ENCODE measurements around the gene LAMA2.

The LAMA2 gene

DNA sequence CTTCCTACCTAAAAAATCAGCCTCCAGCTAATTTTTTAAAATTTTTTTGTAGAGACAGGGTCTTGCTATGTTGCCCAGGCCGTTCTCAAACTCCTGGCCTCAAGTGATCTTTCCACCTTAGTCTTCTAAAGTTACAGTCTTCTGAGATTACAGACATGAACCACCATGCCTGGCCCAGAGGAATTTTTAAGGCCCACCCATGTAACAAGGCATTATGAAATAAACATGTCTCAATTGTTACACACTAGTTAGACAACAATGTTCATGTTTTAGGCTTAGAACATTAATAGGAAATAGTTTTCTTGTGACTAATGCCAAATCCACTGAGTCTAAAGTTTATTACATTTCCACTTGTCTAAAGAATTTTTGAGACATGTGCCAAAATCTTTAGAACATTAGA, 221.2 kb downstream of the LAMA2 start:
- Histone ChIP-seq H3K9me3 (no peaks in the 10 kb centered on the region), H3K27me3 (no peaks in the 10 kb centered on the region), H3K4me3 (ENCODE audit: low read depth in 1 of 2, low read length in 1 of 2) (no peak overlapping the region), H3K27ac (no peak overlapping the region), H3K4me1 (ENCODE audit: control insufficient read depth in 1 of 2, insufficient read depth in 1 of 2, low read depth in 1 of 2, low read length in 1 of 2) (no peaks in the 10 kb centered on the region), H3K36me3 (no peaks in the 10 kb centered on the region)
- TF ChIP-seq, protein P1, sequence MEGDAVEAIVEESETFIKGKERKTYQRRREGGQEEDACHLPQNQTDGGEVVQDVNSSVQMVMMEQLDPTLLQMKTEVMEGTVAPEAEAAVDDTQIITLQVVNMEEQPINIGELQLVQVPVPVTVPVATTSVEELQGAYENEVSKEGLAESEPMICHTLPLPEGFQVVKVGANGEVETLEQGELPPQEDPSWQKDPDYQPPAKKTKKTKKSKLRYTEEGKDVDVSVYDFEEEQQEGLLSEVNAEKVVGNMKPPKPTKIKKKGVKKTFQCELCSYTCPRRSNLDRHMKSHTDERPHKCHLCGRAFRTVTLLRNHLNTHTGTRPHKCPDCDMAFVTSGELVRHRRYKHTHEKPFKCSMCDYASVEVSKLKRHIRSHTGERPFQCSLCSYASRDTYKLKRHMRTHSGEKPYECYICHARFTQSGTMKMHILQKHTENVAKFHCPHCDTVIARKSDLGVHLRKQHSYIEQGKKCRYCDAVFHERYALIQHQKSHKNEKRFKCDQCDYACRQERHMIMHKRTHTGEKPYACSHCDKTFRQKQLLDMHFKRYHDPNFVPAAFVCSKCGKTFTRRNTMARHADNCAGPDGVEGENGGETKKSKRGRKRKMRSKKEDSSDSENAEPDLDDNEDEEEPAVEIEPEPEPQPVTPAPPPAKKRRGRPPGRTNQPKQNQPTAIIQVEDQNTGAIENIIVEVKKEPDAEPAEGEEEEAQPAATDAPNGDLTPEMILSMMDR (IDR thresholded peaks at IDR 0.05), result no peak

DNA sequence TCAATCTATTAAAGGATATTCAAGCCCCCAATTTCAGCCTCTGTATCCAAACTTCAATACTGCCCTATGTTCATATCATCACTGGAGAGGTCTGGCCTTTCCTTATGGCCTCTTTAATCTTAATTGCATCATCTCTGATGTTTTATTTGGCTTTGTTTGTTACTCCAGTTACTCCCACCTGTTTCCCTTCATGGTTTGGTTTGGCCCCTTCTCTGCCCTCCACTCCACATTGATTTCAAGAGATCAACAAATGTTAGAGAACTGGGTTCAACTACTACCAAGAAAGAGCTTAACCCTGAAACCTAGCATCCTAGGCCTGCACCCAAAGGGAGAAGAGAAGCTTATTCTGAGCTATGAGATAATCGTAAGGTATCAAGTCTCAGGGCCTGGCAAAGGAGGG, 221.6 kb downstream of the LAMA2 start:
- Histone ChIP-seq H3K9me3 (no peaks in the 10 kb centered on the region), H3K27ac (no peak overlapping the region)
- TF ChIP-seq, protein P1 (IDR thresholded peaks at IDR 0.05), result no peak

DNA sequence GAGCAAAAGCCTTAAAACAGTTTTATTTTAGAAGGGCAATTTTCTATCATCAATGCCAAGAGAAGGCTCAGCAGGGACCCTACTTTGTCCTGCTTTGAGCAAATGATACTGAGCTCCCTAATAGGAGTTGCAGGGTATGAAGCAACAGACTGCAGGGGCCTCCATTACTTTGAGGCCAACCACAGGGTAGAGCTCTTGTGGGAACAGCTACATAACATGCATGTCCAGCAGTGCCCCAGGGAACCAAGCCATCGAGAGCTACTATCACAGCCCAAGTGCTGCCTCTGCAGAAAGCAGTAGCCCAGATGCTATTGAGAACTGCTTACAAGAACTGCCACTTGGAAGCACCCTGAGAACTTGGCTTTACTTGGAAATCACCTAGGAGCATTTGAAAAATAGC, 222.1 kb downstream of the LAMA2 start:
- no peaks in the 10 kb centered on the region for H3K4me1 ChIP-seq (ENCODE audit: control insufficient read depth in 1 of 2, insufficient read depth in 1 of 2, low read depth in 1 of 2, low read length in 1 of 2)
- H3K9me3 ChIP-seq, result no peaks in the 10 kb centered on the region
- H3K27me3 ChIP-seq, result no peaks in the 10 kb centered on the region
- H3K36me3 ChIP-seq, result no peaks in the 10 kb centered on the region
- TF ChIP-seq, protein P1 (IDR thresholded peaks at IDR 0.05), result no peak
- H3K4me3 ChIP-seq (ENCODE audit: low read depth in 1 of 2, low read length in 1 of 2), result no peak overlapping the region
- H3K27ac ChIP-seq, result no peak overlapping the region

More for the DNA sequence above, 221.6 kb downstream of the LAMA2 start:
- Histone ChIP-seq H3K36me3 (no peaks in the 10 kb centered on the region), H3K4me3 (ENCODE audit: low read depth in 1 of 2, low read length in 1 of 2) (no peak overlapping the region), H3K4me1 (ENCODE audit: control insufficient read depth in 1 of 2, insufficient read depth in 1 of 2, low read depth in 1 of 2, low read length in 1 of 2) (no peaks in the 10 kb centered on the region), H3K27me3 (no peaks in the 10 kb centered on the region)

DNA sequence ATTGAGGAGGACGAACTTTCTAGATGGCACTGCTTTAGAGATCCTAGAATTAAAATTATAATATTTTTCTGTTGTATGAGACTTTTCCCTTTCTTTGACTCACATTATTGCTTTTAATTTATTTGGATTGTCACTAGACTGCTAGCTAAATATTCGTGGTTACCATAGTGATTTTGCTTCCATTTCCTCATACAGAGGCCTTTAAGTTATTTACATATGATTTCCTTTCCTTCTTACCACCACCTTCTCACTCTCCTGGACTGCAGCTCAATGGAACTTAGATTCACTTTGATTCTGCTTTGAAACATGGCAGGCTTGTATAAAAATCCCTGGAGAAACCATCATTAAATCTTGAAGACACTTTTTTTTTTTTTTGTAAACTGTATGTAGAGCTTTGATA, 222.9 kb downstream of the LAMA2 start:
- TF ChIP-seq, protein P1 (IDR thresholded peaks at IDR 0.05), result no peak
- H3K27me3 ChIP-seq, result no peaks in the 10 kb centered on the region
- H3K9me3 ChIP-seq, result no peaks in the 10 kb centered on the region
- H3K4me1 ChIP-seq (ENCODE audit: control insufficient read depth in 1 of 2, insufficient read depth in 1 of 2, low read depth in 1 of 2, low read length in 1 of 2), result no peaks in the 10 kb centered on the region
- no peak overlapping the region for H3K4me3 ChIP-seq (ENCODE audit: low read depth in 1 of 2, low read length in 1 of 2)
- no peak overlapping the region for H3K27ac ChIP-seq
- H3K36me3 ChIP-seq, result no peaks in the 10 kb centered on the region

DNA sequence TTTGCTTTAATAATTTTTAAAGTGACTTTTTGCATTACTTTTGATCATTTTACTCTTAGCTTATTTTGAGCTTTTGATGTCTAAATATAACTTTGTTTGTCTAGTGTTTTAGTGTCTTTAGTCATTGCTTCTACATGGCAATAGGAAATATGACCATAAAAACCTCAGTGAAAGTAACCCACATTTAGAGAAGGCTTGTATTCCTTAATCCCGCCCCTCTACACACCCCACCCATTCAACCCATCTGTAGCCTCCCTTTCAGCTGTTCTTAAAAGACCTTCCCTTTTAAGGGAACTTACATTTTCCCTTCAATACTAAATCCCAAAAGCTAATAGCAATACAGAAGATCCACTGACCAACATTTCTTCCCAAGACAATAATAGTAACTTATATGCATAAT, 225.4 kb downstream of the LAMA2 start:
- Histone ChIP-seq H3K4me1 (ENCODE audit: control insufficient read depth in 1 of 2, insufficient read depth in 1 of 2, low read depth in 1 of 2, low read length in 1 of 2) (no peaks in the 10 kb centered on the region), H3K4me3 (ENCODE audit: low read depth in 1 of 2, low read length in 1 of 2) (no peak overlapping the region), H3K27ac (no peak overlapping the region)

More for the DNA sequence above, 225.4 kb downstream of the LAMA2 start:
- Histone ChIP-seq H3K36me3 (no peaks in the 10 kb centered on the region), H3K9me3 (no peaks in the 10 kb centered on the region), H3K27me3 (no peaks in the 10 kb centered on the region)
- TF ChIP-seq, protein P1 (IDR thresholded peaks at IDR 0.05), result no peak

Data from neutrophil (primary cell).